ENCODE results near the gene FBXO17. TPM values are rescaled to one million over a fixed set of nuclear protein-coding genes. Genes with fewer than 3 reads are reported as not detected.
A peak's percentile ranks its signal among the peaks of the same experiment; 100 is the strongest.

FBXO17 gene
- total and polyA plus RNA-seq, 2 of the 13 experiments (the other 11 are each of a cell fraction or from before 2014, with no cell fraction given) = 22.1 to 58.7 TPM

DNA sequence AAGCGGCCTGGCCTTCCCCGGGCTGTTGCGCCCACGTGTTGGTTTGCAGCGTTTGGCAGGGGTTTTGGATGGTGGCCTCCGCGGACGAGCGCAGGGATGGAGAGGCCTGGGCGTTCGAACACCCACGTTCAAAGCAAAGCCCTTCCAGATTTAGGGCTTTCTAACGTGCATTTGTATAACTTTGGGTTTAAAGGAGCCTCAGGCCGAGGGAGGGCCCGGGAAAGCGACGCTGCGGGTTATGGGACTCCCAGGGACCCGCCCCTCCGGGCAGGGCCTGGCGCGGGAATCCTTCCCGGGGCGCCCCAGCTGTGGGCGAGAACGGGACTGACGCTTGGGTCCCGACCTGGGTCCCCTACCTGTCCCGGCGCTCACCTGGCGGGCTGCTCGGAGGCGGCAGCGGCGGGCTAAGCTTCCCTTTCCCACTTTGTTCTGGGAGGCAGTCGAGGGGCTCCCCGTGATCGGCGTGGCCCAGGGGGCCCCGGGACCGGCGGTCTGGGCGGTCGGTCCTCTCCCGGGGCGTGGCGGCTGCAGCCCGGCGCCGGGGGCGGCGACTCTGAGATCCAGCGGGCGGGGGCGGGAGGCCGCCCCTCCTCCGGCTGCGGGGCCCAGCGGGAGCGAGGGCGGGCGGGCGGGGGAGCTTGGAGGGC lies at the start of gene FBXO17 (continued):
- TF ChIP-seq SOX5 (CRISPR knock-in tag; IDR thresholded peaks at IDR 0.05; ENCODE audit: borderline replicate concordance) (no peak), TBX3 (IDR thresholded peaks at IDR 0.05; ENCODE audit: borderline replicate concordance) (no peak), NRL (CRISPR knock-in tag; IDR thresholded peaks at IDR 0.05; ENCODE audit: borderline replicate concordance) (no peak; the same call in 1 of the 2 replicates), NR3C1 (CRISPR knock-in tag; IDR thresholded peaks at IDR 0.05) (no peak), ZNF564 (CRISPR knock-in tag; IDR thresholded peaks at IDR 0.05) (no peak), ZNF3 (CRISPR knock-in tag; IDR thresholded peaks at IDR 0.05) (no peak), ZNF484 (CRISPR knock-in tag; IDR thresholded peaks at IDR 0.05; ENCODE audit: borderline replicate concordance, low read depth) (no peak), ZNF747 (CRISPR knock-in tag; IDR thresholded peaks at IDR 0.05; ENCODE audit: borderline replicate concordance) (no peak), TOE1 (CRISPR knock-in tag; IDR thresholded peaks at IDR 0.05) (no peak), EEA1 (CRISPR knock-in tag; IDR thresholded peaks at IDR 0.05; ENCODE audit: borderline replicate concordance) (no peak), ZNF777 (CRISPR knock-in tag; IDR thresholded peaks at IDR 0.05) (no peak; the same call in 1 of the 2 replicates), GFI1 (CRISPR knock-in tag; IDR thresholded peaks at IDR 0.05; ENCODE audit: borderline replicate concordance) (0 out of 2 replicates have a peak, but pooled peaks have one; percentile 20), SETDB1 (CRISPR knock-in tag; IDR thresholded peaks at IDR 0.05; ENCODE audit: borderline replicate concordance) (no peak), ARNTL (CRISPR knock-in tag; IDR thresholded peaks at IDR 0.05) (no peak), RFXAP (CRISPR knock-in tag; IDR thresholded peaks at IDR 0.05; ENCODE audit: borderline replicate concordance) (no peak), ZNF629 (CRISPR knock-in tag; conservative IDR thresholded peaks at IDR 0.05) (no peak), LCORL (IDR thresholded peaks at IDR 0.05) (no peak), LCORL (CRISPR knock-in tag; IDR thresholded peaks at IDR 0.05) (0 out of 2 replicates have a peak, but pooled peaks have one; percentile 25), HES4 (CRISPR knock-in tag; IDR thresholded peaks at IDR 0.05; ENCODE audit: borderline replicate concordance) (0 out of 2 replicates have a peak, but pooled peaks have one; percentile 56), GABPA (IDR thresholded peaks at IDR 0.05; ENCODE audit: low read depth, low read length) (no peak), GABPA (CRISPR knock-in tag; IDR thresholded peaks at IDR 0.05; ENCODE audit: low read depth) (no peak)
- TF ChIP-seq, protein P1, sequence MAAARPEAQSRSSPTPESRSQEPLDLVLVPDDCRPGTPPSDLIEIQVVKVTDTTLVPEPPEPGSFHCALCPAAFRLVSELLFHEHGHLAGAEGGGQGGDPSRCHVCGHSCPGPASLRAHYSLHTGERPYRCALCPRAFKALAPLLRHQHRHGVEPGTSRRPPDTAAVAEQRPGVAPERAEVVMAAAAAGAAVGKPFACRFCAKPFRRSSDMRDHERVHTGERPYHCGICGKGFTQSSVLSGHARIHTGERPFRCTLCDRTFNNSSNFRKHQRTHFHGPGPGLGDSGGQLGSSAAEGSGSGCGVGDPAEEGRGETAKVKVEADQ (CRISPR knock-in tag; IDR thresholded peaks at IDR 0.05; ENCODE audit: borderline replicate concordance) = peak; percentile 66; the same call in 1 of the 2 replicates
- TF ChIP-seq, protein P2, sequence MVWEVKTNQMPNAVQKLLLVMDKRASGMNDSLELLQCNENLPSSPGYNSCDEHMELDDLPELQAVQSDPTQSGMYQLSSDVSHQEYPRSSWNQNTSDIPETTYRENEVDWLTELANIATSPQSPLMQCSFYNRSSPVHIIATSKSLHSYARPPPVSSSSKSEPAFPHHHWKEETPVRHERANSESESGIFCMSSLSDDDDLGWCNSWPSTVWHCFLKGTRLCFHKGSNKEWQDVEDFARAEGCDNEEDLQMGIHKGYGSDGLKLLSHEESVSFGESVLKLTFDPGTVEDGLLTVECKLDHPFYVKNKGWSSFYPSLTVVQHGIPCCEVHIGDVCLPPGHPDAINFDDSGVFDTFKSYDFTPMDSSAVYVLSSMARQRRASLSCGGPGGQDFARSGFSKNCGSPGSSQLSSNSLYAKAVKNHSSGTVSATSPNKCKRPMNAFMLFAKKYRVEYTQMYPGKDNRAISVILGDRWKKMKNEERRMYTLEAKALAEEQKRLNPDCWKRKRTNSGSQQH (CRISPR knock-in tag; IDR thresholded peaks at IDR 0.05; ENCODE audit: low read depth) = no peak
- TF ChIP-seq, protein P3, sequence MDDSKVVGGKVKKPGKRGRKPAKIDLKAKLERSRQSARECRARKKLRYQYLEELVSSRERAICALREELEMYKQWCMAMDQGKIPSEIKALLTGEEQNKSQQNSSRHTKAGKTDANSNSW (CRISPR knock-in tag; IDR thresholded peaks at IDR 0.05; ENCODE audit: borderline replicate concordance) = peak; percentile 52; the same call in 1 of the 2 replicates
- TF ChIP-seq, protein P4, sequence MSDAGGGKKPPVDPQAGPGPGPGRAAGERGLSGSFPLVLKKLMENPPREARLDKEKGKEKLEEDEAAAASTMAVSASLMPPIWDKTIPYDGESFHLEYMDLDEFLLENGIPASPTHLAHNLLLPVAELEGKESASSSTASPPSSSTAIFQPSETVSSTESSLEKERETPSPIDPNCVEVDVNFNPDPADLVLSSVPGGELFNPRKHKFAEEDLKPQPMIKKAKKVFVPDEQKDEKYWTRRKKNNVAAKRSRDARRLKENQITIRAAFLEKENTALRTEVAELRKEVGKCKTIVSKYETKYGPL (CRISPR knock-in tag; IDR thresholded peaks at IDR 0.05) = no peak; the same call in 1 of the 2 replicates
- TF ChIP-seq, protein P5, sequence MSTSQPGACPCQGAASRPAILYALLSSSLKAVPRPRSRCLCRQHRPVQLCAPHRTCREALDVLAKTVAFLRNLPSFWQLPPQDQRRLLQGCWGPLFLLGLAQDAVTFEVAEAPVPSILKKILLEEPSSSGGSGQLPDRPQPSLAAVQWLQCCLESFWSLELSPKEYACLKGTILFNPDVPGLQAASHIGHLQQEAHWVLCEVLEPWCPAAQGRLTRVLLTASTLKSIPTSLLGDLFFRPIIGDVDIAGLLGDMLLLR (CRISPR knock-in tag; IDR thresholded peaks at IDR 0.05) = peak; percentile 38; the same call in 1 of the 2 replicates
